Esophagus muscularis mucosa (tissue), 4 donors: ENCODE results near the gene NADSYN1. TPM values are rescaled to one million over a fixed set of nuclear protein-coding genes. Genes with fewer than 3 reads are reported as not detected.

Experiments
- DNase-seq: peaks from one replicate; pipeline ENCODE4 v3.0.0-alpha.2; 2017; ENCODE audit errors: extremely low spot score
- H3K27ac ChIP-seq, 4 donors: fragments of 200-600 bp; sonication (generic); replicated peaks in 1 of 4; 1 replicate in 3 of 4; 2 replicates in 1 of 4; pipeline ENCODE4 v1.5.1; 2016 to 2019; ENCODE audit warnings: mild to moderate bottlenecking in 1 of 4
- H3K27me3 ChIP-seq, 4 donors: fragments of 200-600 bp; sonication (generic); one replicate each; pipeline versions ENCODE4 v1.5.1 to v1.6.0; 2016 to 2019
- H3K36me3 ChIP-seq, 4 donors: fragments of 200-600 bp; sonication (generic); one replicate each; pipeline ENCODE4 v1.5.1; 2016 to 2019
- H3K4me1 ChIP-seq, 4 donors: fragments of 200-600 bp; sonication (generic); one replicate each; pipeline ENCODE4 v1.5.1; 2016 to 2019
- H3K4me3 ChIP-seq, 4 donors: fragments of 200-600 bp; sonication (generic); 1 replicate in 2 of 4; 2 replicates in 2 of 4; pipeline ENCODE4 v1.5.1; 2016 to 2019; ENCODE audit warnings: mild to moderate bottlenecking in 4 of 4, moderate library complexity in 1 of 4
- H3K9me3 ChIP-seq, 4 donors: fragments of 200-600 bp; sonication (generic); 1 replicate in 3 of 4; 2 replicates in 1 of 4; pipeline ENCODE4 v1.5.1; 2016 to 2019
- EP300 ChIP-seq: sonication (generic); formaldehyde crosslinking; IDR thresholded peaks from one replicate; pipeline ENCODE4 v1.6.1; 2017; ENCODE audit warnings: antibody characterized with exemption
- POLR2A ChIP-seq: fragments of 450-650 bp; IDR thresholded peaks from one replicate; pipeline ENCODE4 v1.6.1; 2017; ENCODE audit warnings: antibody characterized with exemption, moderate library complexity, mild to moderate bottlenecking, low read depth
- POLR2AphosphoS5 ChIP-seq, 2 donors: sonication (generic); formaldehyde crosslinking; IDR thresholded peaks; one replicate each; pipeline ENCODE4 v1.6.1; 2017; ENCODE audit warnings: antibody characterized with exemption in 2 of 2
- WGBS: methylation state at CpG from one replicate; pipeline ENCODE4 v1.1.5; 2018; 5-methylcytosine and 5-hydroxymethylcytosine counted together
- intact Hi-C: fragments of 100-400 bp; cut with DNase I; formaldehyde crosslinking; loops from one replicate; pipeline ENCODE4 v1.15.1; 2023
- total RNA-seq, 4 donors: library from RNA; depleted of rRNA; stranded (reverse); fragments of >200 nt; gene quantifications; one replicate each; pipeline versions ENCODE4 v1.1.0 to v1.2.1, GENCODE V29; 2016
- TF ChIP-seq, protein P1 (sequence below), 3 experiments: fragments of 200-600 bp in 2 of 3; fragments of 450-650 bp in 1 of 3; sonication (generic) in 2 of 3; IDR thresholded peaks; one replicate each; pipeline ENCODE4 v1.5.1; 2017 to 2019; ENCODE audit warnings: antibody characterized with exemption in 3 of 3, mild to moderate bottlenecking in 2 of 3, moderate library complexity in 1 of 3

Gene NADSYN1
- total RNA-seq, 4 donors from 2014 or later = 38.4 to 44.4 (median 42.2) TPM

DNA sequence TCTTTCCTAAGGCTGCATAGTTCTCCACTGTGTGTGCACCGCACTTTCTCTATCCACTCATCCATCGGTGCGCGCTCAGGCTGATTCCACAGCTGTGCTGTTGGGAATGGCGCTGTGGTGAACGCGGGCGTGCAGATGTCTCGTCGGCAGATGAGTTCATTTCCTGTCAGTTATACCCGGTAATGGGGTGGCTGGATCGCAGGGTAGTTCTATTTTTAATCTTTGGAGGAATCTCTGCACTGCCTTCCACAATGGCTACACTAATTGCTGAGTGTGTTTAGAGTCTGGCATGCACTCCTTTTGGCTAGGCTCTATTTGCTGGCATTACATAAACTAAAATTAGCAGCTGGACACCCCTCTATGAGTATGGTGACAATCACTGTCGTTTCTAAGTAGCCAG, 46.1 kb downstream of the NADSYN1 start:
- intact Hi-C loops = no loop called here
- no peak overlapping the region for H3K4me3 ChIP-seq
- H3K27me3 ChIP-seq = no peaks in the 10 kb centered on the region
- H3K27ac ChIP-seq = no peak overlapping the region
- TF ChIP-seq POLR2A (no peak), POLR2AphosphoS5 (IDR thresholded peaks at IDR 0.05) (no peak), EP300 (no peak)
- TF ChIP-seq, protein P1, sequence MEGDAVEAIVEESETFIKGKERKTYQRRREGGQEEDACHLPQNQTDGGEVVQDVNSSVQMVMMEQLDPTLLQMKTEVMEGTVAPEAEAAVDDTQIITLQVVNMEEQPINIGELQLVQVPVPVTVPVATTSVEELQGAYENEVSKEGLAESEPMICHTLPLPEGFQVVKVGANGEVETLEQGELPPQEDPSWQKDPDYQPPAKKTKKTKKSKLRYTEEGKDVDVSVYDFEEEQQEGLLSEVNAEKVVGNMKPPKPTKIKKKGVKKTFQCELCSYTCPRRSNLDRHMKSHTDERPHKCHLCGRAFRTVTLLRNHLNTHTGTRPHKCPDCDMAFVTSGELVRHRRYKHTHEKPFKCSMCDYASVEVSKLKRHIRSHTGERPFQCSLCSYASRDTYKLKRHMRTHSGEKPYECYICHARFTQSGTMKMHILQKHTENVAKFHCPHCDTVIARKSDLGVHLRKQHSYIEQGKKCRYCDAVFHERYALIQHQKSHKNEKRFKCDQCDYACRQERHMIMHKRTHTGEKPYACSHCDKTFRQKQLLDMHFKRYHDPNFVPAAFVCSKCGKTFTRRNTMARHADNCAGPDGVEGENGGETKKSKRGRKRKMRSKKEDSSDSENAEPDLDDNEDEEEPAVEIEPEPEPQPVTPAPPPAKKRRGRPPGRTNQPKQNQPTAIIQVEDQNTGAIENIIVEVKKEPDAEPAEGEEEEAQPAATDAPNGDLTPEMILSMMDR (IDR thresholded peaks at IDR 0.05) = no peak
- 81% methylated on average over 13 of the region's 13 CpGs for WGBS
- no peaks in the 10 kb centered on the region for H3K9me3 ChIP-seq
- no peak for DNase-seq
- peaks cover 60 to 95% (median 81%) of the 10 kb centered on the region in 4 donors for H3K36me3 ChIP-seq
- H3K4me1 ChIP-seq = peaks cover 0 to under 1% (median 0%) of the 10 kb centered on the region in 4 donors

DNA sequence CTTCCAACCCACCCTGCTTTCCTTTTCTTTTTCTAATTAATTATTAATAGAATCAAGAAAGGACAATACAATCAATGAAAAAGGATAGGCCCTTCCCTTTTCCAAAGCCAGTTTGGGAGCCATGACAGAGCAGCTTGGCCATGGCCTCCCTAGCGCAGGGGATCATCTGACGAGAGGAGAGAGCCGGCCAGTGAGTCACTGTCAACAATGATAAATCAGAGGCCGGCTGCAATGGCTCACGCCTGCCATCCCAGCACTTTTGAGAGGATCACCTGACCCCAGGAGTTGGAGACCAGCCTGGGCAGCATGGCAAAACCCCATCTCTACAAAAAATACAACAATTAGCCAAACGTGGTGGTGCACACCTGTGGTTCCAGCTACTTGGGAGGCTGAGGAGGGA, 46.5 kb downstream of the NADSYN1 start:
- H3K36me3 ChIP-seq = peaks cover 56 to 95% (median 77%) of the 10 kb centered on the region in 4 donors
- H3K4me1 ChIP-seq = peaks cover 0 to 4% (median 0%) of the 10 kb centered on the region in 4 donors
- no peak overlapping the region for H3K4me3 ChIP-seq
- TF ChIP-seq POLR2AphosphoS5 (IDR thresholded peaks at IDR 0.05) (no peak), POLR2A (no peak), EP300 (no peak)
- TF ChIP-seq, protein P1 (IDR thresholded peaks at IDR 0.05) = no peak
- DNase-seq = no peak
- 93% methylated on average over 6 of the region's 6 CpGs for WGBS
- H3K27ac ChIP-seq = no peak overlapping the region
- intact Hi-C loops = no loop called here
- no peaks in the 10 kb centered on the region for H3K9me3 ChIP-seq
- no peaks in the 10 kb centered on the region for H3K27me3 ChIP-seq

DNA sequence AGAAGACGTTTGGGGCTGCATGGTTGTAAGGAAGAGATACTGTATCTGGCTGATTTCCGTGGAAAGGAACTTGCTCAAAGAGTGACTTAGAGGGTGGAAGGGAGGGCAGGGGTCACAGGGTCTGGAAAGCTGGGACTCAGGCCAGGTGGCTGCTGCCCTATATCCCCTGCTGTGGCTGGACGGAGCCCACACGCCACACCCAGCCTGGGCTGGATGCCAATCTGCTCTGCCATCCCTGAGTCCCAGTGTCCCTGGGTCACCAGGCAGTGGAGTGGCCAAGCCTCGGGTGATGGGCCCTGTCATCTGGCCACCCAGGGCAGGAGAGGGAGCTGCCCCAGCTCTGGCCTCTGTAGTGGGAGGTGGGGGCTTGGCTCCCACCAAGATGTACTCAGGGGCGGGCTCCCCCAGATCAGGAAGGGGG, 47.6 kb downstream of the NADSYN1 start:
- no peak for DNase-seq
- Histone ChIP-seq H3K27ac (no peak overlapping the region), H3K36me3 (peaks cover 52 to 93% (median 73%) of the 10 kb centered on the region in 4 donors), H3K9me3 (no peaks in the 10 kb centered on the region), H3K4me1 (peaks cover 0 to 5% (median 0%) of the 10 kb centered on the region in 4 donors), H3K27me3 (no peaks in the 10 kb centered on the region), H3K4me3 (no peak overlapping the region)
- TF ChIP-seq, protein P1 (IDR thresholded peaks at IDR 0.05) = no peak
- TF ChIP-seq POLR2AphosphoS5 (IDR thresholded peaks at IDR 0.05) = no peak
- no peak for TF ChIP-seq EP300
- no peak for TF ChIP-seq POLR2A
- WGBS = 81% methylated on average over 3 of the region's 6 CpGs
- intact Hi-C loops = no loop called here

DNA sequence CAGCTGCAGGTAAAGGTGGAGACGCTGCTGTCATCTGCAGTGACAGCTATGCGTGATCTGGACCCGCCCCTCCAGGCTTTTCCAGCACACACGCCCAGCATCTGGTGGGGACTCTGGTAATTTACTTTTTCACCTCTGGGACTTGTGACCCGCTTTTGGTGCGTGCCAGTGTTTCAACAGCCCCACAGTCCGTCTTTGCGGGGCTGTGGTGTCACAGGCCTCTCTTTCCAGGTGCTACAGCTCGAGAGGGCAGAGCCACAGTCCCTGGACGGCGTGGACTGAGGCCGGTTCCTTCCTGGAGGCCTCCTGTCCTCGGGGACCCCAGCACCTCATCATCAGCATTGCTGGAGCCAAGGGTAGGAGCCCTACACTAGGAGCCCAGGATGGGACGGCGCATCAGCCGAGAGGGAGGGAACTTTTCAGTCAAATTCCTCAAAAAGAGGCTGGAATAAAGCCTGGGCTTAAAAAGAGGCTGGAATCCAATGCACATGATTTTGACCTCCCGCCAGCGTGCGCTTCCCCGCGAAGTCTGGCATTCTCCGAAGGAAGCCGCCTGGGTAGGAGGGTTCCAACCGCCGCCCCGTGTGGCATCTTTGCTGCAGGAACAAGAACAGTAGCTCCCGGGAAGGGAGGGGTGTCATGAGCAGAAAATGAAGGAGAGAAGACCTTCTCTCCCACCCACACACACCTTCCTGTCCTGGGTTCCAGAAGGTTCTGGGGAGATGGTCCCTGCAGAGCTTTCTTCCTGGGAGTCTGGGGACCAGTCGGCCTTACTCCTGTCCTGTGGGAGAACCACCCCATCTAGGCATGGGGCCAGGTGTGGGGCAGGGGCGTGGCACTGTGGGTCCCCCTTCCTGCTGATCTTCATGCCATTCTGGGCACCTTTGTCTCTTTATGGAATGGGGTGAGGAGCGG, 48.3 kb downstream of the NADSYN1 start:
- Histone ChIP-seq H3K36me3 (peaks cover 49 to 89% (median 73%) of the 10 kb centered on the region in 4 donors), H3K9me3 (peaks cover 0 to 2% (median 0%) of the 10 kb centered on the region in 4 donors), H3K27me3 (no peaks in the 10 kb centered on the region), H3K27ac (no peak overlapping the region), H3K4me3 (no peak overlapping the region), H3K4me1 (peaks cover 0 to 5% (median 0%) of the 10 kb centered on the region in 4 donors)
- TF ChIP-seq POLR2AphosphoS5 (IDR thresholded peaks at IDR 0.05) = no peak
- DNase-seq = no peak
- intact Hi-C loops = no loop called here
- WGBS = 94% methylated on average over 30 of the region's 30 CpGs

DNA sequence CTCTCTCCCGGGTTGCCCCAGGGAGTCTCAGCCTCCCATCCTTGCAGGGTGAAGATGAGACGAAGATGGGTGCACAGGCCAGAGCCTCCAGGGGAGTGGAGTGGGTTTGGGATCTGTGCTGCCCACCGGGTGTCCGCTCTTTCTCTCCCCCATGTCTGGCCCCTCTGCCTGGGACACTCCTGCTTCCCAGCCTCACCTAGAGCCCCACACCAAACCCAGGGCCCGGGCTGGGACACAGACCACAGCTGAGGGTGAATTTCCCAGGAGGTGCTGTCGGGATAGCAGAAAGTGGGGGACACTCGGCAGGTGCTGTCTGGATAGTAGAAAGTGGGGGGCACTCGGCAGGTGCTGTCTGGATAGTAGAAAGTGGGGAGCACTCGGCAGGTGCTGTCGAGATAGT, 49.0 kb downstream of the NADSYN1 start:
- Histone ChIP-seq H3K36me3 (peaks cover 45 to 87% (median 67%) of the 10 kb centered on the region in 4 donors), H3K4me3 (no peak overlapping the region), H3K27ac (no peak overlapping the region), H3K27me3 (no peaks in the 10 kb centered on the region), H3K4me1 (peaks cover 0 to 5% (median 0%) of the 10 kb centered on the region in 4 donors), H3K9me3 (peaks cover 0 to 7% (median 1%) of the 10 kb centered on the region in 4 donors)
- 94% methylated on average over 10 of the region's 10 CpGs for WGBS
- TF ChIP-seq EP300 (no peak), POLR2AphosphoS5 (IDR thresholded peaks at IDR 0.05) (no peak), POLR2A (no peak)
- TF ChIP-seq, protein P1 (IDR thresholded peaks at IDR 0.05) = no peak
- intact Hi-C loops = no loop called here
- no peak for DNase-seq
